H1 (cell line): ENCODE measurements around the gene PACS1. TPM values are rescaled to one million over a fixed set of nuclear protein-coding genes. Genes with fewer than 3 reads are reported as not detected.

Experiments used
- ATF2 ChIP-seq: IDR thresholded peaks from 2 replicates; pipeline ENCODE4 v1.6.1; 2012; ENCODE audit warnings: low read length, inconsistent platforms
- CBX5 ChIP-seq: fragments of 300-800, 300-1000 bp; sonication (generic); IDR thresholded peaks from 2 replicates; pipeline ENCODE4 v1.7.1; 2016; ENCODE audit warnings: antibody characterized with exemption, low read length, low read depth
- CBX8 ChIP-seq: fragments of 300-800, 300-1000 bp; sonication (generic); IDR thresholded peaks from 2 replicates; pipeline ENCODE4 v1.7.1; 2016; ENCODE audit warnings: low read depth, low read length, borderline replicate concordance
- CEBPB ChIP-seq: IDR thresholded peaks from 2 replicates; pipeline ENCODE4 v1.6.1; 2012; ENCODE audit warnings: low read depth, low read length
- HDAC2 ChIP-seq, 2 experiments: fragments of 300-600 bp in 1 of 2; sonication (generic) in 1 of 2; IDR thresholded peaks; 2 replicates each; pipeline ENCODE4 v1.6.1; 2011 to 2012; ENCODE audit warnings: low read depth in 2 of 2, low read length in 2 of 2, mild to moderate bottlenecking in 2 of 2, moderate library complexity in 2 of 2, borderline replicate concordance in 1 of 2, inconsistent platforms in 1 of 2
- JUND ChIP-seq: IDR thresholded peaks from 2 replicates; pipeline ENCODE4 v1.6.1; 2011; ENCODE audit warnings: mild to moderate bottlenecking, improper control_type of control experiment, low read length
- NRF1 ChIP-seq: IDR thresholded peaks from 2 replicates; pipeline ENCODE4 v1.6.1; 2011; ENCODE audit warnings: mild to moderate bottlenecking, low read depth, low read length, improper control_type of control experiment
- POLR2A ChIP-seq, 2 experiments: IDR thresholded peaks; 1 replicate in 1 of 2; 2 replicates in 1 of 2; pipeline ENCODE4 v1.6.1; 2011; ENCODE audit warnings: low read depth in 2 of 2, low read length in 2 of 2, mild to moderate bottlenecking in 2 of 2; ENCODE audit errors: control extremely low read depth in 1 of 2
- RXRA ChIP-seq: IDR thresholded peaks from 2 replicates; pipeline ENCODE4 v1.6.1; 2011; ENCODE audit warnings: low read depth, mild to moderate bottlenecking, low read length, moderate library complexity; ENCODE audit not compliant: insufficient read depth
- polyA plus RNA-seq, 7 experiments: library from polyadenylated mRNA; depleted of rRNA in 3 of 7; stranded (reverse) in 5 of 7; unstranded in 2 of 7; fragments of >200 nt in 5 of 7; fragments of 200-250 nt in 2 of 7; gene quantifications; 1 replicate in 5 of 7; 2 replicates in 1 of 7; 4 replicates in 1 of 7; pipeline versions ENCODE4 v1.2.1 to v1.2.3, GENCODE V29; 2011 to 2013; ENCODE audit warnings: missing spikeins in 2 of 7, mixed read lengths in 2 of 7
- total RNA-seq: library from RNA; stranded (reverse); fragmentation: NEBNext Ultra II Directional; extraction: Animal tissue kit (Norgen Biotek cat#: 25700); gene quantifications from 2 replicates; pipeline ENCODE4 v1.2.1, GENCODE V29; 2021

Gene PACS1
- total and polyA plus RNA-seq, 2 of the 8 experiments (the other 6 are each of a cell fraction or from before 2014, with no cell fraction given): 11.5 to 36.0 TPM

- TF ChIP-seq ATF2 (no peak), CEBPB (no peak), JUND (no peak), NRF1 (no peak), CBX8 (no peak), HDAC2 (IDR thresholded peaks at IDR 0.05; ENCODE audit: borderline replicate concordance in 1 of 2, low read depth in 2 of 2, low read length in 2 of 2) (no peak), RXRA (no peak), CBX5 (no peak), POLR2A (IDR thresholded peaks at IDR 0.05; ENCODE audit: control extremely low read depth in 1 of 2, low read depth in 2 of 2, low read length in 2 of 2) (no peak)
Observed at GRCh38 chr11:66216911-66217310, 146.8 kb downstream of the PACS1 start (continued).
